ENCODE measurements around the gene NOL7.

DNA sequence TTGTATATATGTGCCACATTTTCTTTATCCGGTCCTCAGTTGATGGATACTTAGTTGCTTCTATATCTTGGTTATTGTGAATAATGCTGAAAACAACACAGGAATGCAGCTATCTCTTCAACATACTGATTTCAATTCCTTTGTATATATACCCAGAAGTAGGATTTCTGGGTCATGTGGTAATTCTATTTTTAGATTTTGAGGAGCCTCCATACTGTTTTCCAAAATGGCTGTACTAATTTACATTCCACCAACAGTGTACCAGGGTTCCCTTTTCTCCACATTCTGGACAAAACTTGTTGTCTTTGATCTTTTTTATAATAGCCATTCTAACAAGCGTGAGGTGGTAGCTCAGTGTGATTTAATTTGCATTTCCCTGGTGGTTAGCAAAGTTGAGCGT, 39.1 kb upstream of the NOL7 start:
- TF ChIP-seq, protein P1, sequence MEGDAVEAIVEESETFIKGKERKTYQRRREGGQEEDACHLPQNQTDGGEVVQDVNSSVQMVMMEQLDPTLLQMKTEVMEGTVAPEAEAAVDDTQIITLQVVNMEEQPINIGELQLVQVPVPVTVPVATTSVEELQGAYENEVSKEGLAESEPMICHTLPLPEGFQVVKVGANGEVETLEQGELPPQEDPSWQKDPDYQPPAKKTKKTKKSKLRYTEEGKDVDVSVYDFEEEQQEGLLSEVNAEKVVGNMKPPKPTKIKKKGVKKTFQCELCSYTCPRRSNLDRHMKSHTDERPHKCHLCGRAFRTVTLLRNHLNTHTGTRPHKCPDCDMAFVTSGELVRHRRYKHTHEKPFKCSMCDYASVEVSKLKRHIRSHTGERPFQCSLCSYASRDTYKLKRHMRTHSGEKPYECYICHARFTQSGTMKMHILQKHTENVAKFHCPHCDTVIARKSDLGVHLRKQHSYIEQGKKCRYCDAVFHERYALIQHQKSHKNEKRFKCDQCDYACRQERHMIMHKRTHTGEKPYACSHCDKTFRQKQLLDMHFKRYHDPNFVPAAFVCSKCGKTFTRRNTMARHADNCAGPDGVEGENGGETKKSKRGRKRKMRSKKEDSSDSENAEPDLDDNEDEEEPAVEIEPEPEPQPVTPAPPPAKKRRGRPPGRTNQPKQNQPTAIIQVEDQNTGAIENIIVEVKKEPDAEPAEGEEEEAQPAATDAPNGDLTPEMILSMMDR (IDR thresholded peaks at IDR 0.05) = no peak
- no peak for TF ChIP-seq EZH2 (IDR thresholded peaks at IDR 0.05)

Measured in neural progenitor cell (in vitro differentiated cells).